ENCODE measurements around the gene LTBP2.

DNA sequence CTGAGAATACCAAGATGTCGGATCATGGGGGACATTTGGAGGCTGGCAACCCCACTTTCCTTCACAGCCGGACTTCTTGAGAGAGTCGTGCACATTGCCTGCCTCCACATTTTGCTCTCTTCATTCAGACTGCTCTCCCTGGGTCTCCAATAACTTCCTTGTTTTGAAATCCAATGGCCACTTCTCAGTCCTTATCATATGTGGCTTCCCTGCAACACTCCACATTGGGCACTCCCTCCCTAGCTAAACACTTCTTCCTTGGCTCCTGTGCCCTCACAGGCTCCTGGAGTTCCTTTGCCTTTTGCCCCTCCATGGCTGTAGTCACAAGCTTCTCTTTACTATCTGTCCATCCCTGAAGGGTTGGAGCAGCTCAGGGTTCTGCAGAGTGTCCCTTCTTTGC, 149.0 kb downstream of the LTBP2 start:
- TF ChIP-seq, protein P1, sequence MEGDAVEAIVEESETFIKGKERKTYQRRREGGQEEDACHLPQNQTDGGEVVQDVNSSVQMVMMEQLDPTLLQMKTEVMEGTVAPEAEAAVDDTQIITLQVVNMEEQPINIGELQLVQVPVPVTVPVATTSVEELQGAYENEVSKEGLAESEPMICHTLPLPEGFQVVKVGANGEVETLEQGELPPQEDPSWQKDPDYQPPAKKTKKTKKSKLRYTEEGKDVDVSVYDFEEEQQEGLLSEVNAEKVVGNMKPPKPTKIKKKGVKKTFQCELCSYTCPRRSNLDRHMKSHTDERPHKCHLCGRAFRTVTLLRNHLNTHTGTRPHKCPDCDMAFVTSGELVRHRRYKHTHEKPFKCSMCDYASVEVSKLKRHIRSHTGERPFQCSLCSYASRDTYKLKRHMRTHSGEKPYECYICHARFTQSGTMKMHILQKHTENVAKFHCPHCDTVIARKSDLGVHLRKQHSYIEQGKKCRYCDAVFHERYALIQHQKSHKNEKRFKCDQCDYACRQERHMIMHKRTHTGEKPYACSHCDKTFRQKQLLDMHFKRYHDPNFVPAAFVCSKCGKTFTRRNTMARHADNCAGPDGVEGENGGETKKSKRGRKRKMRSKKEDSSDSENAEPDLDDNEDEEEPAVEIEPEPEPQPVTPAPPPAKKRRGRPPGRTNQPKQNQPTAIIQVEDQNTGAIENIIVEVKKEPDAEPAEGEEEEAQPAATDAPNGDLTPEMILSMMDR (IDR thresholded peaks at IDR 0.05), result no peak
- TF ChIP-seq POLR2A (IDR thresholded peaks at IDR 0.05), result no peak

Measured in testis (tissue), 2 donors.